Peyer's patch (tissue), 4 donors: Measurements from ENCODE around the gene VPS13A. TPM values are rescaled to one million over a fixed set of nuclear protein-coding genes. Genes with fewer than 3 reads are reported as not detected.

Experiments
- DNase-seq, 3 donors: peaks; one replicate each; pipeline ENCODE4 v3.0.0-alpha.2; 2017 to 2019
- H3K27ac ChIP-seq, 4 donors: fragments of 200-600 bp; sonication (generic); one replicate each; pipeline ENCODE4 v1.5.1; 2016 to 2019
- H3K27me3 ChIP-seq, 2 donors: fragments of 200-600 bp; sonication (generic); one replicate each; pipeline ENCODE4 v1.5.1; 2019
- H3K36me3 ChIP-seq, 3 donors: fragments of 200-600 bp; sonication (generic); one replicate each; pipeline ENCODE4 v1.5.1; 2016 to 2019
- H3K4me1 ChIP-seq, 4 donors: fragments of 200-600 bp; sonication (generic); one replicate each; pipeline ENCODE4 v1.5.1; 2016 to 2019
- H3K4me3 ChIP-seq, 4 donors: fragments of 200-600 bp; sonication (generic); 1 replicate in 3 of 4; 2 replicates in 1 of 4; pipeline ENCODE4 v1.5.1; 2016 to 2019; ENCODE audit warnings: mild to moderate bottlenecking in 1 of 4
- H3K9me3 ChIP-seq, 4 donors: fragments of 200-600 bp; sonication (generic); one replicate each; pipeline ENCODE4 v1.5.1; 2016 to 2019; ENCODE audit warnings: mild to moderate bottlenecking in 1 of 4
- CTCF ChIP-seq, 6 experiments: fragments of 450-650 bp in 4 of 6; fragments of 200-600 bp in 2 of 6; sonication (generic) in 1 of 6; IDR thresholded peaks; one replicate each; pipeline ENCODE4 v1.5.1; 2017 to 2019; ENCODE audit warnings: antibody characterized with exemption in 6 of 6, mild to moderate bottlenecking in 3 of 6, moderate library complexity in 1 of 6
- POLR2A ChIP-seq, 2 donors: fragments of 450-650 bp; IDR thresholded peaks; one replicate each; pipeline ENCODE4 v1.5.1; 2017; ENCODE audit warnings: antibody characterized with exemption in 2 of 2, mild to moderate bottlenecking in 2 of 2, moderate library complexity in 2 of 2
- total RNA-seq, 4 donors: library from RNA; depleted of rRNA; stranded (reverse); fragments of >200 nt; gene quantifications; one replicate each; pipeline ENCODE4 v1.1.0, GENCODE V29; 2016

VPS13A gene
- total RNA-seq, 4 donors from 2014 or later = 81.7 to 197 (median 169) TPM

- Histone ChIP-seq H3K9me3 (no peaks in the 10 kb centered on the region), H3K4me3 (no peak overlapping the region), H3K27ac (no peak overlapping the region), H3K36me3 (no peaks in the 10 kb centered on the region), H3K4me1 (no peaks in the 10 kb centered on the region), H3K27me3 (no peaks in the 10 kb centered on the region)
- DNase-seq = no peak
- TF ChIP-seq POLR2A (IDR thresholded peaks at IDR 0.05) = no peak
Observed at GRCh38 chr9:77161966-77162365, 15.4 kb upstream of the VPS13A start.

- Histone ChIP-seq H3K36me3 (no peaks in the 10 kb centered on the region), H3K27me3 (no peaks in the 10 kb centered on the region), H3K9me3 (no peaks in the 10 kb centered on the region), H3K4me1 (no peaks in the 10 kb centered on the region), H3K27ac (no peak overlapping the region), H3K4me3 (no peak overlapping the region)
- TF ChIP-seq CTCF (IDR thresholded peaks at IDR 0.05) = no peak
- TF ChIP-seq POLR2A (IDR thresholded peaks at IDR 0.05) = no peak
- DNase-seq = no peak
Observed at GRCh38 chr9:77162366-77162765, 15.0 kb upstream of the VPS13A start.

- Histone ChIP-seq H3K4me1 (no peaks in the 10 kb centered on the region), H3K9me3 (no peaks in the 10 kb centered on the region), H3K4me3 (no peak overlapping the region), H3K36me3 (no peaks in the 10 kb centered on the region), H3K27ac (peak overlapping the region in 1 of 4 donors; percentile 43), H3K27me3 (no peaks in the 10 kb centered on the region)
- DNase-seq = no peak
- TF ChIP-seq CTCF (IDR thresholded peaks at IDR 0.05) (no peak), POLR2A (IDR thresholded peaks at IDR 0.05) (no peak)
Observed at GRCh38 chr9:77163884-77164283, 13.4 kb upstream of the VPS13A start.

- no peak overlapping the region for H3K4me3 ChIP-seq
- TF ChIP-seq CTCF (IDR thresholded peaks at IDR 0.05) (no peak), POLR2A (IDR thresholded peaks at IDR 0.05) (no peak)
- no peak for DNase-seq
Observed at GRCh38 chr9:77166193-77166592, 11.1 kb upstream of the VPS13A start.

GRCh38 chr9:77170991-77171699, 6.2 kb upstream of the VPS13A start:
- Histone ChIP-seq H3K4me3 (no peak overlapping the region), H3K27me3 (no peaks in the 10 kb centered on the region), H3K9me3 (no peaks in the 10 kb centered on the region), H3K27ac (peak overlapping the region in 1 of 4 donors; percentile 72), H3K4me1 (peaks cover 0 to 15% (median 0%) of the 10 kb centered on the region in 4 donors), H3K36me3 (no peaks in the 10 kb centered on the region)
- TF ChIP-seq POLR2A (IDR thresholded peaks at IDR 0.05) (no peak), CTCF (IDR thresholded peaks at IDR 0.05) (peak in 2 of 6 experiments; percentile 16 to 22)
- peak in 2 of 3 donors; percentile 50 to 54 for DNase-seq

More at GRCh38 chr9:77166193-77166592, 11.1 kb upstream of the VPS13A start:
- Histone ChIP-seq H3K4me1 (no peaks in the 10 kb centered on the region), H3K27me3 (no peaks in the 10 kb centered on the region), H3K9me3 (no peaks in the 10 kb centered on the region), H3K27ac (no peak overlapping the region), H3K36me3 (no peaks in the 10 kb centered on the region)

- Histone ChIP-seq H3K36me3 (no peaks in the 10 kb centered on the region), H3K27me3 (no peaks in the 10 kb centered on the region), H3K9me3 (no peaks in the 10 kb centered on the region), H3K4me1 (peaks cover 0 to 18% (median 0%) of the 10 kb centered on the region in 4 donors), H3K4me3 (no peak overlapping the region), H3K27ac (no peak overlapping the region)
- no peak for TF ChIP-seq POLR2A (IDR thresholded peaks at IDR 0.05)
- TF ChIP-seq CTCF (IDR thresholded peaks at IDR 0.05) = no peak
- no peak for DNase-seq
Observed at GRCh38 chr9:77175151-77175550, 2.2 kb upstream of the VPS13A start.
